Neural progenitor cell (in vitro differentiated cells): ENCODE results near the gene INTS1. TPM values are rescaled to one million over a fixed set of nuclear protein-coding genes. Genes with fewer than 3 reads are reported as not detected.

Experiments used
- DNase-seq: peaks from one replicate; pipeline ENCODE4 v3.0.0-alpha.2; 2016; ENCODE audit warnings: low spot score
- H2AFZ ChIP-seq: fragments of 200-600 bp; sonication (generic); replicated peaks from 2 replicates; pipeline ENCODE4 v1.6.1; 2016; ENCODE audit warnings: antibody characterized with exemption
- H3F3A ChIP-seq: fragments of 200-600 bp; sonication (generic); 2 replicates; pipeline ENCODE4 v1.6.1; 2016; ENCODE audit warnings: antibody characterized with exemption, low read depth
- H3K27ac ChIP-seq: fragments of 200-600 bp; sonication (generic); 2 replicates; pipeline ENCODE4 v1.5.1; 2016; ENCODE audit warnings: mild to moderate bottlenecking
- H3K27me3 ChIP-seq: fragments of 200-600 bp; sonication (generic); 2 replicates; pipeline ENCODE4 v1.6.1; 2016; ENCODE audit warnings: mild to moderate bottlenecking, moderate library complexity
- H3K36me3 ChIP-seq: fragments of 200-600 bp; sonication (generic); 2 replicates; pipeline ENCODE4 v1.5.1; 2016
- H3K4me1 ChIP-seq: fragments of 200-600 bp; sonication (generic); 2 replicates; pipeline ENCODE4 v1.6.1; 2016; ENCODE audit warnings: mixed run types
- H3K4me2 ChIP-seq: fragments of 200-600 bp; sonication (generic); 2 replicates; pipeline ENCODE4 v1.6.1; 2016
- H3K4me3 ChIP-seq: fragments of 200-600 bp; sonication (generic); 2 replicates; pipeline ENCODE4 v1.5.1; 2016
- H3K79me2 ChIP-seq: fragments of 200-600 bp; sonication (generic); 2 replicates; pipeline ENCODE4 v1.6.1; 2016; ENCODE audit warnings: low read depth
- H3K9ac ChIP-seq: fragments of 200-600 bp; sonication (generic); 2 replicates; pipeline ENCODE4 v1.6.1; 2016
- H3K9me3 ChIP-seq: fragments of 200-600 bp; sonication (generic); 2 replicates; pipeline ENCODE4 v1.5.1; 2016; ENCODE audit warnings: low read depth
- H4K20me1 ChIP-seq: fragments of 200-600 bp; sonication (generic); 2 replicates; pipeline ENCODE4 v1.6.1; 2016; ENCODE audit warnings: low read depth
- H3K27ac Mint-ChIP-seq: 3 replicates; pipeline ENCODE4 v1.8.0; 2021; ENCODE audit warnings: mixed read lengths
- H3K27me3 Mint-ChIP-seq: 2 replicates; pipeline ENCODE4 v1.8.0; 2022; ENCODE audit warnings: low read depth, mild to moderate bottlenecking, inconsistent platforms, moderate library complexity, mixed read lengths; ENCODE audit not compliant: insufficient read depth
- H3K36me3 Mint-ChIP-seq: 3 replicates; pipeline ENCODE4 v1.8.0; 2021; ENCODE audit warnings: mixed read lengths
- H3K4me1 Mint-ChIP-seq: 3 replicates; pipeline ENCODE4 v1.8.0; 2021; ENCODE audit warnings: mixed read lengths
- H3K4me3 Mint-ChIP-seq: 3 replicates; pipeline ENCODE4 v1.8.0; 2021; ENCODE audit warnings: mild to moderate bottlenecking, moderate library complexity, mixed read lengths
- H3K9me3 Mint-ChIP-seq: 3 replicates; pipeline ENCODE4 v1.8.0; 2020; ENCODE audit warnings: mixed read lengths
- EZH2 ChIP-seq: fragments of 200-600 bp; sonication (generic); IDR thresholded peaks from 2 replicates; pipeline ENCODE4 v1.6.1; 2017; ENCODE audit warnings: antibody characterized with exemption, mild to moderate bottlenecking, moderate library complexity
- EZH2phosphoT487 ChIP-seq: fragments of 200-600 bp; sonication (generic); IDR thresholded peaks from 2 replicates; pipeline ENCODE4 v1.6.1; 2017; ENCODE audit warnings: antibody characterized with exemption
- total RNA-seq: library from RNA; depleted of rRNA; stranded (reverse); fragments of >200 nt; gene quantifications from 2 replicates; pipeline ENCODE4 v1.2.3, GENCODE V29; 2015; ENCODE audit warnings: low replicate concordance
- TF ChIP-seq, protein P1 (sequence below): fragments of 200-600 bp; sonication (generic); IDR thresholded peaks from 2 replicates; pipeline ENCODE4 v1.5.1; 2017; ENCODE audit warnings: antibody characterized with exemption, mild to moderate bottlenecking

The INTS1 gene
- total RNA-seq, 1 donor from 2014 or later, result 16.5 TPM

DNA sequence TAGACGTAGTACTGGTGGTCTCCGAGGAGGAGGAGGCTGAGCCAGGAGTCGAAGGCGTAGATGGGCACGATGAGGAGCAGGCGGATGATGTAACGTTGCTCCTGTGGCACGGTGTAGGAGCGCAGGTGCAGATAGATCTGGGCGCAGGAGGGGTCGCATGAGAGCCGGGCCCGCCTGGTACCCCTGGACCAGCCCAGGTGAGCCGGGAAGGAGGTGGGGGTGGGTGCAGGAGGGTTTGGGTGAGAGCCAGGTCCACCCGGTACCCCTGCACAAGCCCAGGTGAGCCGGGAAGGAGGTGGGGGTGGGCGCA, 46.6 kb upstream of the INTS1 start:
- Histone ChIP-seq H3K4me2 (no peak overlapping the region), H3K4me3 (no peak overlapping the region), H3K9me3 (no peaks in the 10 kb centered on the region), H4K20me1 (no peaks in the 10 kb centered on the region), H3K4me1 (peaks cover 5% of the 10 kb centered on the region), H3K79me2 (no peaks in the 10 kb centered on the region), H3K36me3 (no peaks in the 10 kb centered on the region), H3K9ac (no peak overlapping the region), H3F3A (no peaks in the 10 kb centered on the region), H3K27ac (no peak overlapping the region), H3K27me3 (no peaks in the 10 kb centered on the region), H2AFZ (no peak overlapping the region)
- no peak overlapping the region for H3K4me3 Mint-ChIP-seq
- TF ChIP-seq, protein P1, sequence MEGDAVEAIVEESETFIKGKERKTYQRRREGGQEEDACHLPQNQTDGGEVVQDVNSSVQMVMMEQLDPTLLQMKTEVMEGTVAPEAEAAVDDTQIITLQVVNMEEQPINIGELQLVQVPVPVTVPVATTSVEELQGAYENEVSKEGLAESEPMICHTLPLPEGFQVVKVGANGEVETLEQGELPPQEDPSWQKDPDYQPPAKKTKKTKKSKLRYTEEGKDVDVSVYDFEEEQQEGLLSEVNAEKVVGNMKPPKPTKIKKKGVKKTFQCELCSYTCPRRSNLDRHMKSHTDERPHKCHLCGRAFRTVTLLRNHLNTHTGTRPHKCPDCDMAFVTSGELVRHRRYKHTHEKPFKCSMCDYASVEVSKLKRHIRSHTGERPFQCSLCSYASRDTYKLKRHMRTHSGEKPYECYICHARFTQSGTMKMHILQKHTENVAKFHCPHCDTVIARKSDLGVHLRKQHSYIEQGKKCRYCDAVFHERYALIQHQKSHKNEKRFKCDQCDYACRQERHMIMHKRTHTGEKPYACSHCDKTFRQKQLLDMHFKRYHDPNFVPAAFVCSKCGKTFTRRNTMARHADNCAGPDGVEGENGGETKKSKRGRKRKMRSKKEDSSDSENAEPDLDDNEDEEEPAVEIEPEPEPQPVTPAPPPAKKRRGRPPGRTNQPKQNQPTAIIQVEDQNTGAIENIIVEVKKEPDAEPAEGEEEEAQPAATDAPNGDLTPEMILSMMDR, result no peak
- TF ChIP-seq EZH2 (no peak), EZH2phosphoT487 (no peak)
- no peak overlapping the region for H3K27ac Mint-ChIP-seq
- H3K36me3 Mint-ChIP-seq, result no peaks in the 10 kb centered on the region
- peaks cover 5% of the 10 kb centered on the region for H3K4me1 Mint-ChIP-seq
- no peak for DNase-seq
- H3K27me3 Mint-ChIP-seq, result peaks cover 3% of the 10 kb centered on the region
- no peaks in the 10 kb centered on the region for H3K9me3 Mint-ChIP-seq

DNA sequence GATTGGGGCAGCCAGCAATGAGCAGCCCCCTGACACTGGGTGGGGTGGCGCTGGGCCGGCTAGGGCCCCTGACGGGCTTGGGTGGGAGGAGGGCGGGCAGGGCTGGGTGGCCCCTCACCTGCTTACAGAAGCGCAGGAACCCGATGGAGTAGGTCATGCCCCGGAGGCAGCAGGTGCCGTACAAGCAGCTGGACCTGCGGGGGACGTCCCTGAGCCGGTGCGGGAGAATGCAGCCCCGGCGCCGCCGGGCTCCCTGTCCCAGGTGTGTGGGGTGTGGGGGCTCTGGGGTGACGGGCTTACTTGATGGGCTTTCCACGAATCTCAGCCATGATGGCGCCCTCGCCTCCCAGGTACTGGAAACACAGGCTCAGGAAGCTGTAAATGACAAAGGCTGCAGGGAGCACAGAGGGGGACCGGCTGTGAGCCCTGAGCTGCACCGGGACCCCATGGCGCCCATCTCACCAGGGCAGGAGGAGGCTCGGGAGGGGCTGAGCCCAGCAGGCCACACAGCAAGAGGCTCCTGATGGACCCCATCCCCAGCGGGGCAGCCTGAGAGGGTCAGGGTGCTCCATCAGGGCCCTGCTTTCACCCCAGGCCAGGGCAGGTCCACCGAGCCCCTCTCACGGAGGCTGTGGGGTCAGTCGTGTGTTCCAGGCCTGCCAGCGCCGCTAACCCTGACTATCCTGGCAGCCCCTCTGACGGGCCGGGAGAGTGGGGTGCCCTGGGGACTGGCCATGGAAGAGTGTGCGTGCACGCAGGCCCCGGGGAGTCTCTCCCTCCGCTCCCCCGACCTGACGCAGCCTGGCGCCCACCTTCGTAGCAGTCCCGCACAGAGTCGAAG, 46.0 kb upstream of the INTS1 start:
- TF ChIP-seq EZH2phosphoT487, result no peak
- TF ChIP-seq, protein P1, result no peak
- TF ChIP-seq EZH2, result no peak
- H3F3A ChIP-seq, result no peaks in the 10 kb centered on the region
- Mint-ChIP-seq H3K4me3 (no peak overlapping the region), H3K27me3 (peaks cover 3% of the 10 kb centered on the region), H3K27ac (no peak overlapping the region), H3K9me3 (no peaks in the 10 kb centered on the region), H3K4me1 (peaks cover 5% of the 10 kb centered on the region), H3K36me3 (no peaks in the 10 kb centered on the region)
- H3K4me2 ChIP-seq, result no peak overlapping the region
- H3K27me3 ChIP-seq, result no peaks in the 10 kb centered on the region
- H3K4me1 ChIP-seq, result peaks cover 3% of the 10 kb centered on the region
- H3K4me3 ChIP-seq, result no peak overlapping the region
- no peaks in the 10 kb centered on the region for H3K9me3 ChIP-seq
- H3K9ac ChIP-seq, result no peak overlapping the region
- H4K20me1 ChIP-seq, result no peaks in the 10 kb centered on the region
- no peak for DNase-seq
- no peak overlapping the region for H3K27ac ChIP-seq
- H3K79me2 ChIP-seq, result no peaks in the 10 kb centered on the region
- H3K36me3 ChIP-seq, result no peaks in the 10 kb centered on the region
- H2AFZ ChIP-seq, result no peak overlapping the region

DNA sequence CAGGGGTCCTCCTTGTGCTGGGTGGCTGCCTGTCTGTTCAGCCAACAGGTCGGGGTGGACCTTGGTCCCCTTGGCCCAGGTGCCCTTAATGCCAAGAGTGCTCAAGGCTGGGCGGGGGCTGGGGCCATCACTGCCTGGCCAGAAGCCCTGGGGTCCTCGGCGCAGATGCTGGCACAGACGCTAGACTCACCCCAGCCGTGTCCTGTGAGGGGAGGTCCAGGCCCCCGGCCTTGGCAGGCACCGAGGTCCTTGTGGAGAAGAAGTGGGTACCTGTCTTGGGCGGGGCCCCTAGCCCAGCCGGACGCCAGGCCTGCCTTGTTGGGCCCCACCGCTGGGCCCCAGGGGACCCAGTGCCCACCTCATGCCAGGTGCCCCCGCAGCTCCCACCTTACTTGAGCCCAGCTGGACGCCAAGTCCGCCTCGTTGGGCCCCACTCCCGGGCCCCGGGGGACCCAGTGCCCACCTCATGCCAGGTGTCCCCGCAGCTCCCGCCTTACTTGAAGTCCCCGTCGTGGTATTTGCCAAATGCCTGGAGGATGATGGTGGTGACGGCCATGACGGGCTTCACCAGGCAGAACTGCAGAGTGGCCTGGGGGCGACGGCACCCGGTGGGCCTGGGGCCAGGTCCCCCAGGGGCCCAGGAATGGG, 45.3 kb upstream of the INTS1 start:
- TF ChIP-seq EZH2, result no peak
- TF ChIP-seq, protein P1, result no peak
- TF ChIP-seq EZH2phosphoT487, result no peak

More for the DNA sequence above, 45.3 kb upstream of the INTS1 start:
- Histone ChIP-seq H3K9ac (no peak overlapping the region), H2AFZ (no peak overlapping the region), H3K79me2 (no peaks in the 10 kb centered on the region), H3K27ac (no peak overlapping the region), H3F3A (no peaks in the 10 kb centered on the region), H3K4me2 (no peak overlapping the region), H3K9me3 (no peaks in the 10 kb centered on the region), H3K36me3 (no peaks in the 10 kb centered on the region), H3K4me3 (no peak overlapping the region), H3K4me1 (no peaks in the 10 kb centered on the region), H4K20me1 (no peaks in the 10 kb centered on the region), H3K27me3 (no peaks in the 10 kb centered on the region)
- Mint-ChIP-seq H3K27ac (no peak overlapping the region), H3K9me3 (no peaks in the 10 kb centered on the region), H3K4me3 (peak overlapping the region; percentile 58), H3K4me1 (peaks cover 5% of the 10 kb centered on the region), H3K36me3 (no peaks in the 10 kb centered on the region), H3K27me3 (peaks cover 3% of the 10 kb centered on the region)
- DNase-seq, result no peak
